Peyer's patch (tissue), 4 donors: Measurements from ENCODE around the gene PLEK2. TPM values are rescaled to one million over a fixed set of nuclear protein-coding genes. Genes with fewer than 3 reads are reported as not detected.
A peak's percentile ranks its signal among the peaks of the same experiment; 100 is the strongest.

Source experiments
- DNase-seq, 3 donors: peaks; one replicate each; pipeline ENCODE4 v3.0.0-alpha.2; 2017 to 2019
- H3K27ac ChIP-seq, 4 donors: fragments of 200-600 bp; sonication (generic); one replicate each; pipeline ENCODE4 v1.5.1; 2016 to 2019
- H3K27me3 ChIP-seq, 2 donors: fragments of 200-600 bp; sonication (generic); one replicate each; pipeline ENCODE4 v1.5.1; 2019
- H3K36me3 ChIP-seq, 3 donors: fragments of 200-600 bp; sonication (generic); one replicate each; pipeline ENCODE4 v1.5.1; 2016 to 2019
- H3K4me1 ChIP-seq, 4 donors: fragments of 200-600 bp; sonication (generic); one replicate each; pipeline ENCODE4 v1.5.1; 2016 to 2019
- H3K4me3 ChIP-seq, 4 donors: fragments of 200-600 bp; sonication (generic); 1 replicate in 3 of 4; 2 replicates in 1 of 4; pipeline ENCODE4 v1.5.1; 2016 to 2019; ENCODE audit warnings: mild to moderate bottlenecking in 1 of 4
- H3K9me3 ChIP-seq, 4 donors: fragments of 200-600 bp; sonication (generic); one replicate each; pipeline ENCODE4 v1.5.1; 2016 to 2019; ENCODE audit warnings: mild to moderate bottlenecking in 1 of 4
- POLR2A ChIP-seq, 2 donors: fragments of 450-650 bp; IDR thresholded peaks; one replicate each; pipeline ENCODE4 v1.5.1; 2017; ENCODE audit warnings: antibody characterized with exemption in 2 of 2, mild to moderate bottlenecking in 2 of 2, moderate library complexity in 2 of 2
- total RNA-seq, 4 donors: library from RNA; depleted of rRNA; stranded (reverse); fragments of >200 nt; gene quantifications; one replicate each; pipeline ENCODE4 v1.1.0, GENCODE V29; 2016
- TF ChIP-seq, protein P1 (sequence below), 6 experiments: fragments of 450-650 bp in 4 of 6; fragments of 200-600 bp in 2 of 6; sonication (generic) in 1 of 6; IDR thresholded peaks; one replicate each; pipeline ENCODE4 v1.5.1; 2017 to 2019; ENCODE audit warnings: antibody characterized with exemption in 6 of 6, mild to moderate bottlenecking in 3 of 6, moderate library complexity in 1 of 6

PLEK2 gene
- total RNA-seq, 4 donors from 2014 or later = 19.7 to 40.3 (median 33.6) TPM

DNA sequence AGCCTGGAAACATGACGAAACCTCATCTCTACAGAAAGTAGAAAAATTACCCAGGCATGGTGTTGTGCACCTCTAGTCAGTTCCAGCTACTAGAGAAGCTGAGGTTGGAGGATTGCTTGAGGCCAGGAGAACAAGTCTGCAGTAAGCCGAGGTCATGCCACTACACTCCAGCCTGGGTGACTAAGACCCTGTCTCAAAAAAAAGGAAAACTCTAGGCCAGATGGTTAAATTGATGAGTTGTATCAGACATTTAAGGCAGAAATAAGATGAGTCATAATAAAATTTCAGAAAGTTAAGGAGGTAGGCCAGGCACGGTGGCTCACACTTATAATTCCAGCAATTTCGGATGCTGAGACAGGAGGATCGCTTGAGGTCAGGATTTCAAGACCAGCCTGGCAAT, 41.1 kb downstream of the PLEK2 start:
- Histone ChIP-seq H3K4me1 (peaks cover 0 to 6% (median 0%) of the 10 kb centered on the region in 4 donors), H3K36me3 (peaks cover 4 to 93% (median 4%) of the 10 kb centered on the region in 3 donors), H3K27ac (no peak overlapping the region), H3K4me3 (no peak overlapping the region), H3K9me3 (no peaks in the 10 kb centered on the region), H3K27me3 (no peaks in the 10 kb centered on the region)
- DNase-seq = no peak
- no peak for TF ChIP-seq POLR2A (IDR thresholded peaks at IDR 0.05)
- TF ChIP-seq, protein P1, sequence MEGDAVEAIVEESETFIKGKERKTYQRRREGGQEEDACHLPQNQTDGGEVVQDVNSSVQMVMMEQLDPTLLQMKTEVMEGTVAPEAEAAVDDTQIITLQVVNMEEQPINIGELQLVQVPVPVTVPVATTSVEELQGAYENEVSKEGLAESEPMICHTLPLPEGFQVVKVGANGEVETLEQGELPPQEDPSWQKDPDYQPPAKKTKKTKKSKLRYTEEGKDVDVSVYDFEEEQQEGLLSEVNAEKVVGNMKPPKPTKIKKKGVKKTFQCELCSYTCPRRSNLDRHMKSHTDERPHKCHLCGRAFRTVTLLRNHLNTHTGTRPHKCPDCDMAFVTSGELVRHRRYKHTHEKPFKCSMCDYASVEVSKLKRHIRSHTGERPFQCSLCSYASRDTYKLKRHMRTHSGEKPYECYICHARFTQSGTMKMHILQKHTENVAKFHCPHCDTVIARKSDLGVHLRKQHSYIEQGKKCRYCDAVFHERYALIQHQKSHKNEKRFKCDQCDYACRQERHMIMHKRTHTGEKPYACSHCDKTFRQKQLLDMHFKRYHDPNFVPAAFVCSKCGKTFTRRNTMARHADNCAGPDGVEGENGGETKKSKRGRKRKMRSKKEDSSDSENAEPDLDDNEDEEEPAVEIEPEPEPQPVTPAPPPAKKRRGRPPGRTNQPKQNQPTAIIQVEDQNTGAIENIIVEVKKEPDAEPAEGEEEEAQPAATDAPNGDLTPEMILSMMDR (IDR thresholded peaks at IDR 0.05) = no peak

DNA sequence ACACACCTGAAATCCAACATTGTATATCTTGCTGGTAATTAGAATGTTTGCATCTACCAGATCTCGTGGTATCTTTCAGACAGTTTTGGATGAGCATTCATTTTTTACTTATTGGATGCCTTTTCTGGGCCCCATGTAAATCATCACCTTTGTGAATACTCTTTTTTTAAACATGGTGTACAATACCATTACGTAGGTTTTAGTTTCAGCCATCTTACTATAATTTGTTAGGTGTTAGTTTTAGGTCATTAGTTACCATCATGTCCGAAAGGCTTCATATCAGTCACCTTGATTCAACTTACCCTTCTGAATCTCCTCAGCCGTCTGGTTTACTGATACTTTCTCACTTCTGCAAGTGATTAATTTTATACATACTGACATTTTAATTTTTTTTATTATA, 46.5 kb downstream of the PLEK2 start:
- Histone ChIP-seq H3K36me3 (peaks cover 0 to 60% (median 0%) of the 10 kb centered on the region in 3 donors), H3K27me3 (no peaks in the 10 kb centered on the region), H3K9me3 (no peaks in the 10 kb centered on the region), H3K4me1 (peaks cover 0 to 19% (median 3%) of the 10 kb centered on the region in 4 donors), H3K27ac (no peak overlapping the region), H3K4me3 (no peak overlapping the region)
- TF ChIP-seq POLR2A (IDR thresholded peaks at IDR 0.05) = no peak
- DNase-seq = no peak

DNA sequence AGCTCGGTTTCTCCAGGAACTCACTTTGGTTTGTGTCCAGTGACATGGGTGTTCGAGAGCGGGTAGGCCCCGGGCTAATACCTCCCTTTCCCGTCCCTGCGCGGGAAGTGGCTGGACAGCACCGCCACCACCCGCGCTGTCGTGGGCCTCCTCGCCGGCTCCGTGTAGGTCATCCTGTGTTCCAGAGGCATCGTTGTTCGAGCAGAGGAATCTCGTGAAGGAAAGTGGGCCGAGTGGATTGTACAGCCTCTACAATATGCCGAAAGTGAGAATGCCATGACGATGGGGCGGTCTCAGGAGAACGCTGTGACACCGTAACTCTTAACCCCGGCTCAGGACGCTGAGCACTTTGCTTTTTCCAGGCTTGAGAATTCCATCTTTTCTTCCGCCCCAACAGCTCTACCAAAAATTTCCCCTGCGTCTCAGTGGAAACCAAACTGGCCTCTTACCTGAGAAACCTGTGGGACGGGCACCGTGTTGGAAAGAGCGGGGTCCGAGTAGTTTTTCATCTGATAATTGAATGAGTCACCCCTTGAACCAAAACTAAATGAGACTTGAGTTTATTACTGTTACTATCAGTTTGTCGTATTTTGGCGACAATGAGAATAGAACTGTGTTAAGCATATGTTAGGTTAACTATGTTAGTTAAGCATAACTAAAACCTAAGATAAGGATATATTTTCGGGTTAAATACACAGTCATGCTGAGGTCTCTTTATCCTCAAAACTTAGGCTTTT, 51.3 kb downstream of the PLEK2 start:
- Histone ChIP-seq H3K4me3 (peak overlapping the region; percentile 61 to 80 (median 71)), H3K27ac (peak overlapping the region; percentile 77 to 95 (median 90)), H3K27me3 (no peaks in the 10 kb centered on the region), H3K9me3 (no peaks in the 10 kb centered on the region), H3K36me3 (peaks cover 0 to 11% (median 0%) of the 10 kb centered on the region in 3 donors), H3K4me1 (peaks cover 0 to 45% (median 3%) of the 10 kb centered on the region in 4 donors)
- DNase-seq = no peak
- peak in 1 of 2 donors; percentile 4 for TF ChIP-seq POLR2A (IDR thresholded peaks at IDR 0.05)
- TF ChIP-seq, protein P1 (IDR thresholded peaks at IDR 0.05) = no peak

DNA sequence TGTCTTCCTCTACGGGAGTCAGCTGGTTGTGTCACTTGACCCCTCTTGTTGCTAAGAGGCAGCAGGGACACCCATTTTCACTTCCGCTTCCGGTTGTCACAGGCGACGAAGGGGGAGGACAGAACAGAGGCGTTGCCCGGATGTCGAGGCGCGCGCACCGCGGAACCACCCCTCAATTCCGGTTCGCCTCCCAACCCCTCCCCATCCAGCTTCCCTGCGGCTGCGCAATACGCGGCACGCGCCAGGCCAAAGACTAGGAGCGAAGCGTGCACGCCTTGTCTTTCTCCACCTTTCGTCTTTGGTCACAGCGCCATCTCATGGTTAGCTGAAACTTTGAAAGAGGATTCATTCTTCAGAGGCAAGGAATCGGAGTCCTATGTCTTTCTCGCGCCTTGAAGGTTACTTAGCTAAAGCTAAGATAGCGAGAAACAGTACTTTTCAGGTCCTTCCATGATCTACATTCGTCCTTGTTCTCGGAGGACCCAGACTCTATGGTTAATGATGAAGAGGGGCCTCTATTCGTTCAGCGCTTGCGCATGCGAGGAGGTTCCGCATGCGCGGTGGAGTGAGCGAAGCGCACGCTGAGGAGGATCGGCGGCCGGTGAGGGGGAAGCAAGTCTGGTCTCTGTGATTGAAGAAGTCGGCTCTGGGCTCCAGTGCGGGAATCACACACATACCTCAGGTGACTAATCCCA, 52.0 kb downstream of the PLEK2 start, which contains the start of the genes ATP6V1D and EIF2S1:
Gene ATP6V1D, minus strand, starts transcription at position 30 of the 695 bp plus-strand sequence. CDS start 106 bp downstream, outside the sequence.
Gene EIF2S1, plus strand, starts transcription at position 554 of the 695 bp plus-strand sequence. CDS start 4,440 bp downstream, outside the sequence.
- H3K36me3 ChIP-seq = peaks cover 0 to 4% (median 0%) of the 10 kb centered on the region in 3 donors
- H3K4me3 ChIP-seq = peak within 1 kb of the TSS; percentile 61 to 80 (median 71)
- DNase-seq = peak; percentile 98 to 100 (median 99)
- peak within 1 kb of the TSS; percentile 77 to 95 (median 90) for H3K27ac ChIP-seq
- H3K9me3 ChIP-seq = no peaks in the 10 kb centered on the region
- TF ChIP-seq POLR2A (IDR thresholded peaks at IDR 0.05) = peak; percentile 56 to 58
- TF ChIP-seq, protein P1 (IDR thresholded peaks at IDR 0.05) = peak; percentile 78 to 100 (median 95)
- H3K27me3 ChIP-seq = no peaks in the 10 kb centered on the region
- peaks cover 0 to 45% (median 3%) of the 10 kb centered on the region in 4 donors for H3K4me1 ChIP-seq

DNA sequence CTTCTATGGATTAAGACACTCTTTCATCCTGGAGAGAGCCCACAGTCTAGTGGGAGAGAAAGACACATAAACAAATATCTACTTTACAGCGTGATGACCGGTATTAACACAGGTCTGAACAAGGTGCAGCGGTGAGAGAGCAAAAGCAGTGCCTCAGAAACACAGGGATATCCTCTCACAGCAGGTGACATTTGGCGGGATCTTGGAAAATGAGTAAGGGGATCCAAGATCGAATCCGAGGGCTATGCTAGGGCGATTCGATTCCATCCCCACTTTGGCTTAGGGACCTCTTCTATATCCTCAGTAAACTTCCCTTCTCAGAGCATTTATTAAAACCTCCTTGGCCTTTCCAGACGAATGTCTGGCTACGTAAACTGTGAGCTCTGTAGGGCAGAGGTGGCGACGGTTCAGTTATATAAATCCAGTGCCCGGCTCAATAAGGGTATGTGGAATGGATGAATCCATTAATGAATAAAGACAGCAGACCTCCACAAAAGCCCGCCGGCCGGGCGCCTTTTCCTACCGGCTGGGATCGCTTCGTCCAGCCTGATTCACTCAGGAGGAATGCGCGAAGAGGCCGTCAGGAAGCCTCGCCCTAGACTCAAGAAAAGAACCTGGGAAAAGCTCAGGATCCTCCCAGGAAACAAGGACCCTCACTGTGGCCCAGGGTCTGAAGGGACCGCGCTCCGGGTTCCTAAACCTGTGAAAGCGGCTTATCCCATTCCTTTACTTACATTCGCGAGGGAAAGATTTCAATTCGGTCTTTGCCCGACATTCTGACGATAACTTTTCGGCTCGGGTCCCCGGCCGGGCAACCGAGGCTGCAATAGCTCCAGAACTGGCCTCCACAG, 52.8 kb downstream of the PLEK2 start:
- Histone ChIP-seq H3K9me3 (no peaks in the 10 kb centered on the region), H3K36me3 (no peaks in the 10 kb centered on the region), H3K27ac (peak overlapping the region; percentile 77 to 95 (median 90)), H3K4me3 (peak overlapping the region; percentile 61 to 80 (median 71)), H3K27me3 (no peaks in the 10 kb centered on the region), H3K4me1 (peaks cover 0 to 45% (median 3%) of the 10 kb centered on the region in 4 donors)
- peak in 1 of 2 donors; percentile 51 for TF ChIP-seq POLR2A (IDR thresholded peaks at IDR 0.05)
- TF ChIP-seq, protein P1 (IDR thresholded peaks at IDR 0.05) = no peak
- peak in 1 of 3 donors; percentile 52 for DNase-seq
